Esophagus muscularis mucosa (tissue), 4 donors: Measurements from ENCODE around the gene HTR2B. TPM values are rescaled to one million over a fixed set of nuclear protein-coding genes. Genes with fewer than 3 reads are reported as not detected.

Experiments
- DNase-seq: peaks from one replicate; pipeline ENCODE4 v3.0.0-alpha.2; 2017; ENCODE audit errors: extremely low spot score
- H3K27ac ChIP-seq, 4 donors: fragments of 200-600 bp; sonication (generic); replicated peaks in 1 of 4; 1 replicate in 3 of 4; 2 replicates in 1 of 4; pipeline ENCODE4 v1.5.1; 2016 to 2019; ENCODE audit warnings: mild to moderate bottlenecking in 1 of 4
- H3K27me3 ChIP-seq, 4 donors: fragments of 200-600 bp; sonication (generic); one replicate each; pipeline versions ENCODE4 v1.5.1 to v1.6.0; 2016 to 2019
- H3K36me3 ChIP-seq, 4 donors: fragments of 200-600 bp; sonication (generic); one replicate each; pipeline ENCODE4 v1.5.1; 2016 to 2019
- H3K4me1 ChIP-seq, 4 donors: fragments of 200-600 bp; sonication (generic); one replicate each; pipeline ENCODE4 v1.5.1; 2016 to 2019
- H3K4me3 ChIP-seq, 4 donors: fragments of 200-600 bp; sonication (generic); 1 replicate in 2 of 4; 2 replicates in 2 of 4; pipeline ENCODE4 v1.5.1; 2016 to 2019; ENCODE audit warnings: mild to moderate bottlenecking in 4 of 4, moderate library complexity in 1 of 4
- H3K9me3 ChIP-seq, 4 donors: fragments of 200-600 bp; sonication (generic); 1 replicate in 3 of 4; 2 replicates in 1 of 4; pipeline ENCODE4 v1.5.1; 2016 to 2019
- EP300 ChIP-seq: sonication (generic); formaldehyde crosslinking; IDR thresholded peaks from one replicate; pipeline ENCODE4 v1.6.1; 2017; ENCODE audit warnings: antibody characterized with exemption
- POLR2A ChIP-seq: fragments of 450-650 bp; IDR thresholded peaks from one replicate; pipeline ENCODE4 v1.6.1; 2017; ENCODE audit warnings: antibody characterized with exemption, moderate library complexity, mild to moderate bottlenecking, low read depth
- POLR2AphosphoS5 ChIP-seq, 2 donors: sonication (generic); formaldehyde crosslinking; IDR thresholded peaks; one replicate each; pipeline ENCODE4 v1.6.1; 2017; ENCODE audit warnings: antibody characterized with exemption in 2 of 2
- WGBS: methylation state at CpG from one replicate; pipeline ENCODE4 v1.1.5; 2018; 5-methylcytosine and 5-hydroxymethylcytosine counted together
- intact Hi-C: fragments of 100-400 bp; cut with DNase I; formaldehyde crosslinking; loops from one replicate; pipeline ENCODE4 v1.15.1; 2023
- total RNA-seq, 4 donors: library from RNA; depleted of rRNA; stranded (reverse); fragments of >200 nt; gene quantifications; one replicate each; pipeline versions ENCODE4 v1.1.0 to v1.2.1, GENCODE V29; 2016
- TF ChIP-seq, protein P1 (sequence below), 3 experiments: fragments of 200-600 bp in 2 of 3; fragments of 450-650 bp in 1 of 3; sonication (generic) in 2 of 3; IDR thresholded peaks; one replicate each; pipeline ENCODE4 v1.5.1; 2017 to 2019; ENCODE audit warnings: antibody characterized with exemption in 3 of 3, mild to moderate bottlenecking in 2 of 3, moderate library complexity in 1 of 3

Gene HTR2B
- total RNA-seq, 4 donors from 2014 or later, result 12.1 to 46.4 (median 14.9) TPM

DNA sequence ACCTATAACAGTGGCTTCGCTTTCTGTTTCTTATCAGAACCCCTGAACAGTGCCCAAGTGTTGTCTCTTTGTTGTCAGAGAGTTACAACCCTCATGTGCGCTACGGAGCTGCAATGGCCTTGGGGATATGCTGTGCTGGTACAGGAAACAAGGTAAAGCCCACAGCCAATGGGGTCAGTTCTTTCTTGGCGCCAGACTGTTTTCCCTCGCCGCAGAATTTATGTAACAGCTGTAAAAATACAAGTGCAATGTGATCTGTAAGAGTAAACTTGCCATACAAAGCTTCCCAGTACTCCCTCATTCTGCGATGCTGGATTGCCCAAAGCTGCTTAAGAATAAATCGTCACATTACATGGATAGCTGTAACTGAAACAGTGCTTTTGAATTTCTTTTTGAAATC, 13.9 kb upstream of the HTR2B start:
- peaks cover 0 to 13% (median 10%) of the 10 kb centered on the region in 4 donors for H3K36me3 ChIP-seq
- no peaks in the 10 kb centered on the region for H3K27me3 ChIP-seq
- peaks cover 0 to 4% (median under 1%) of the 10 kb centered on the region in 4 donors for H3K4me1 ChIP-seq
- TF ChIP-seq, protein P1, sequence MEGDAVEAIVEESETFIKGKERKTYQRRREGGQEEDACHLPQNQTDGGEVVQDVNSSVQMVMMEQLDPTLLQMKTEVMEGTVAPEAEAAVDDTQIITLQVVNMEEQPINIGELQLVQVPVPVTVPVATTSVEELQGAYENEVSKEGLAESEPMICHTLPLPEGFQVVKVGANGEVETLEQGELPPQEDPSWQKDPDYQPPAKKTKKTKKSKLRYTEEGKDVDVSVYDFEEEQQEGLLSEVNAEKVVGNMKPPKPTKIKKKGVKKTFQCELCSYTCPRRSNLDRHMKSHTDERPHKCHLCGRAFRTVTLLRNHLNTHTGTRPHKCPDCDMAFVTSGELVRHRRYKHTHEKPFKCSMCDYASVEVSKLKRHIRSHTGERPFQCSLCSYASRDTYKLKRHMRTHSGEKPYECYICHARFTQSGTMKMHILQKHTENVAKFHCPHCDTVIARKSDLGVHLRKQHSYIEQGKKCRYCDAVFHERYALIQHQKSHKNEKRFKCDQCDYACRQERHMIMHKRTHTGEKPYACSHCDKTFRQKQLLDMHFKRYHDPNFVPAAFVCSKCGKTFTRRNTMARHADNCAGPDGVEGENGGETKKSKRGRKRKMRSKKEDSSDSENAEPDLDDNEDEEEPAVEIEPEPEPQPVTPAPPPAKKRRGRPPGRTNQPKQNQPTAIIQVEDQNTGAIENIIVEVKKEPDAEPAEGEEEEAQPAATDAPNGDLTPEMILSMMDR (IDR thresholded peaks at IDR 0.05), result no peak
- TF ChIP-seq EP300 (no peak), POLR2AphosphoS5 (IDR thresholded peaks at IDR 0.05) (no peak)
- peak overlapping the region; percentile 18 to 65 (median 40) for H3K27ac ChIP-seq
- DNase-seq, result no peak
- peak overlapping the region in 1 of 4 donors; percentile 7 for H3K4me3 ChIP-seq
- 55% methylated on average over 8 of the region's 8 CpGs for WGBS
- no peaks in the 10 kb centered on the region for H3K9me3 ChIP-seq
- intact Hi-C loops, result no loop called here

DNA sequence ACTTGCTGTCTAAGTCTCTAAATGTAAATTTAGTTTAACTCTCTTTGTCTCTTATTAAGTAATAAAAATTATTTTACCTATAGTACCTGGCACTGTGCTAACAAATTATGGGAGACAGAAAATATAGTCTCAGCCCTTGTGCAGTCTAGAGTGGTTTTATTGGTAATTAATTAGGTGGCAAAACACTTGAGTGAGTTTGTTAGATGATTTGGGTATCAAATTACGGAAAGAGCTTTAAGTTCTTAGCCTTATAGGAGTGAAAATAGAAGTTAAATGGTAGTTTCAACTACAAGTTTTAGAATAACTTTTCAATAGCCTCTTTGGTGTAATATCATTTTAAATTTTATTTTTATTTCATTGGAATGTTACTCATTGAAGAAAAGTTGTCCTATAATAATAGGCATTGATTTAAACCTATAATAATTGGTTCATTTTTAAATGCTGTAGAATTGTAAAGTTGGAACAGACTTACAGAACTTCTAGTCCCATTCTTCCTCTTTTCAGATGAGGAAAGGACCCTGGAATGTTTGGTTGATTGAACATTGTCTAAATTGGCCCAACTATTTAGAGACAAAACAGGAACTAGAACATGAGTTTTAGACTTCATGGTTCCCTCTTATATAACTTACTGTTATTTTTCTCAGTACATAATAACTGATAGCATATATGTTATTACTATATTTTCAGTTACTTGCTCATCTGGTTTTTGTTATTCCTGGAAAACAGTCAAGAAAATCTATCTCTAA, 10.2 kb upstream of the HTR2B start:
- Histone ChIP-seq H3K4me3 (no peak overlapping the region), H3K27ac (peak overlapping the region in 1 of 4 donors; percentile 5), H3K9me3 (no peaks in the 10 kb centered on the region), H3K4me1 (peaks cover 0 to 25% (median 5%) of the 10 kb centered on the region in 4 donors), H3K36me3 (peaks cover 0 to 5% (median 3%) of the 10 kb centered on the region in 4 donors), H3K27me3 (no peaks in the 10 kb centered on the region)
- TF ChIP-seq POLR2A (no peak), POLR2AphosphoS5 (IDR thresholded peaks at IDR 0.05) (no peak), EP300 (no peak)
- TF ChIP-seq, protein P1 (IDR thresholded peaks at IDR 0.05), result no peak
- DNase-seq, result no peak
- WGBS, result 92% methylated on average over 1 of the region's 1 CpG
- intact Hi-C loops, result no loop called here

DNA sequence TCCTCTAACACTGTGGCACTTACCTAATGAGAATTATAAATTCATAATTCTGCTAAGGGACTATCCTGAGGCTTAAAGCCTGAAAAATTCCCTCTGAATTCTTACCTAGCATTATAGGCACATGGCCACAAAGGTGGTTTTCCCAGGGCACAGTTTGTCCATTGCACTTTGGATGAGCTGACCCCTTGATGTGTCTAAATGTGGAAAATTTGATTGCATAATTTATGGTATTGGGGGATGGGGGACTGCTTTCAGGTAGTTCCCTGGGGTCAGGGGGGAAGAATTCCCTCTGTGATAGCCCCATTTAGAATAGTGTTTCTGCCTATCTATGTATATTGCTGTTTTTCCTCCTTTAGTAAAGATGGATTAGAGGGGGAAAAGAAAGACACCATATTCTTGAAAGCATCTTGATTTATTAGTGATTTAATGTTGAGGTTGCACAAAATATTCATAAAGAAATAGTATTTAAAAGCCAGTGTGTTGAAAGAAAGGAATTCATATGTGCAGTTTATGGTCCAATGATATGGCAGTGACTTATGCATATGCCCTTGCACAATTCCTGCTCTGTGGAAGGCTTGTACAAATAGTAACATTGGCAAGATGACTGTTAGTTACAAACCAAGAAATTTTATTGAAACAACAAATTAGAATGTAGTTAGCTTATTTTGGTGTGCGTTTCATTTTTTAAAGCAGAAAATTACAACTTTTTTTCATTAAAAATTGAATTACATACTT, 8.7 kb upstream of the HTR2B start:
- no peak overlapping the region for H3K4me3 ChIP-seq
- H3K4me1 ChIP-seq, result peaks cover 0 to 25% (median 6%) of the 10 kb centered on the region in 4 donors
- WGBS, result 91% methylated on average over 1 of the region's 1 CpG
- intact Hi-C loops, result no loop called here
- H3K36me3 ChIP-seq, result no peaks in the 10 kb centered on the region
- TF ChIP-seq, protein P1 (IDR thresholded peaks at IDR 0.05), result no peak
- TF ChIP-seq POLR2A (no peak), POLR2AphosphoS5 (IDR thresholded peaks at IDR 0.05) (no peak), EP300 (no peak)
- no peaks in the 10 kb centered on the region for H3K9me3 ChIP-seq
- DNase-seq, result no peak
- H3K27ac ChIP-seq, result peak overlapping the region in 1 of 4 donors; percentile 29
- H3K27me3 ChIP-seq, result no peaks in the 10 kb centered on the region

DNA sequence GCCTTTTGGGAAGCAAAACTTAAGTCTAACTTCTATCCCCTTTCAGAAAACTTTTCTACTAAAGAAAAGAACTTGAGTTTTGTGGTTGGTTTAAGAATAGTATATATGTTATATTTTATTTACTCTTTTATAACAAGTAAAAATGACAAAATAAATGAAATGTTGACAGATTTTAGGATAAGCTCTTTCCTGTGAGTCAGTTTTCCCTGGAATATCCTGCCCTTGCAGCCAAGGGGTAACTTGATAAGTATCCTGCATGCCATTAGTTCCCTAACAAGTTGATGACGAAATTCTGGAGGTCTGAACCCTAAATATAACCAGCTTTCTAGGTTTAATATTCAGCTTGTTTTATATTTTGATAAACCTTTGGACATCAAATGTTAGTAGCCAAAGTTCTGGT, 7.3 kb upstream of the HTR2B start:
- 73% methylated on average over 1 of the region's 1 CpG for WGBS
- Histone ChIP-seq H3K27ac (peak overlapping the region in 1 of 4 donors; percentile 52), H3K36me3 (no peaks in the 10 kb centered on the region), H3K9me3 (no peaks in the 10 kb centered on the region), H3K4me1 (peaks cover 0 to 25% (median 6%) of the 10 kb centered on the region in 4 donors), H3K4me3 (no peak overlapping the region), H3K27me3 (no peaks in the 10 kb centered on the region)
- no peak for TF ChIP-seq EP300
- TF ChIP-seq, protein P1 (IDR thresholded peaks at IDR 0.05), result no peak
- no peak for TF ChIP-seq POLR2AphosphoS5 (IDR thresholded peaks at IDR 0.05)
- TF ChIP-seq POLR2A, result no peak
- intact Hi-C loops, result no loop called here
- DNase-seq, result no peak
